ENCODE measurements around the gene POLA2.
A peak's percentile ranks its signal among the peaks of the same experiment; 100 is the strongest.
"Not testable (repeated sequence)": the region's sequence is repeated elsewhere in the genome, so short reads cannot be mapped to it uniquely, and the experiment has no call there.

POLA2 gene

GRCh38 chr11:65309006-65309405 lies 47.2 kb downstream of the POLA2 start:
- DNase-seq = no peak

GRCh38 chr11:65310215-65310614 lies 48.5 kb downstream of the POLA2 start:
- DNase-seq = no peak

- DNase-seq = no peak
These were observed 49.0 kb downstream of the POLA2 start for GRCh38 chr11:65310736-65311135.

- DNase-seq = peak; percentile 32 to 37
These were observed 49.5 kb downstream of the POLA2 start for GRCh38 chr11:65311170-65311678.

GRCh38 chr11:65314501-65315203 lies 52.9 kb downstream of the POLA2 start, which contains the start of gene CDC42EP2:
Gene CDC42EP2, plus strand, starts transcription at chr11:65314866. Its CDS starts 6,033 bp downstream, at chr11:65320899.
- peak; percentile 83 to 91 for DNase-seq

GRCh38 chr11:65315204-65315865 lies 53.6 kb downstream of the POLA2 start:
- peak; percentile 49 to 65 for DNase-seq

- no peak for DNase-seq
These were observed 54.1 kb downstream of the POLA2 start for GRCh38 chr11:65315866-65316226.

- peak; percentile 77 to 83 for DNase-seq
These were observed 54.7 kb downstream of the POLA2 start for GRCh38 chr11:65316227-65317024.

- DNase-seq = no peak
These were observed 55.4 kb downstream of the POLA2 start for GRCh38 chr11:65317025-65317786.

GRCh38 chr11:65320386-65321075 lies 58.8 kb downstream of the POLA2 start:
- DNase-seq = no peak

GRCh38 chr11:65321076-65321475 lies 59.3 kb downstream of the POLA2 start:
- DNase-seq = no peak

GRCh38 chr11:65321828-65322485 lies 60.2 kb downstream of the POLA2 start:
- no peak for DNase-seq

- no peak for DNase-seq
These were observed 62.1 kb downstream of the POLA2 start for GRCh38 chr11:65323813-65324212.

GRCh38 chr11:65325435-65325834 lies 63.7 kb downstream of the POLA2 start:
- DNase-seq = no peak

GRCh38 chr11:65327021-65327420 lies 65.3 kb downstream of the POLA2 start:
- no peak for DNase-seq

- DNase-seq = peak in 1 of 2 donors; percentile 20
These were observed 67.7 kb downstream of the POLA2 start for GRCh38 chr11:65329478-65329877.

GRCh38 chr11:65329944-65330403 lies 68.2 kb downstream of the POLA2 start:
- peak; percentile 92 to 94 for DNase-seq

GRCh38 chr11:65330544-65330943 lies 68.8 kb downstream of the POLA2 start:
- DNase-seq = no peak

- not testable (repeated sequence) for DNase-seq
These were observed 70.8 kb downstream of the POLA2 start for GRCh38 chr11:65332591-65332990.

GRCh38 chr11:65334696-65335295 lies 73.0 kb downstream of the POLA2 start:
- DNase-seq = no peak

- DNase-seq = no peak
These were observed 76.9 kb downstream of the POLA2 start for GRCh38 chr11:65338676-65339075.
